ENCODE measurements around the gene TBL1X. TPM values are rescaled to one million over a fixed set of nuclear protein-coding genes. Genes with fewer than 3 reads are reported as not detected.

The TBL1X gene
- 10 to 100 TPM; 16.0 to 21.7 TPM for total RNA-seq
- 10 to 100 TPM in 1 of 2 donors, 1 to 10 TPM in 1; 2.3 to 10.6 TPM for polyA plus RNA-seq
- long read RNA-seq, donor 1, full-length matches to known transcripts = 2 of 2 reads
- long read RNA-seq, donor 1, partial matches to known transcripts = 0 of 2 reads
- long read RNA-seq, donor 1, other reads (novel, unspliced or antisense) = 0 of 2 reads
- long read RNA-seq, donor 2, partial matches to known transcripts = 14 of 14 reads
- long read RNA-seq, donor 2, other reads (novel, unspliced or antisense) = 0 of 14 reads
- long read RNA-seq, donor 3 = 0 reads
- long read RNA-seq, donor 4 = 0 reads
- long read RNA-seq, donor 5, full-length matches to known transcripts = 3 of 3 reads
- long read RNA-seq, donor 5, partial matches to known transcripts = 0 of 3 reads
- long read RNA-seq, donor 5, other reads (novel, unspliced or antisense) = 0 of 3 reads

GRCh38 chrX:9464435-9465371 is at the start of gene TBL1X:
TBL1X (plus strand) TSS chrX:9465058; CDS start chrX:9653587, 188,529 bp downstream.
- ATAC-seq (ENCODE audit: insufficient read depth, low FRiP score) (peak; percentile 28), DNase-seq (peak; percentile 48 to 70 (median 63))
- peak within 1 kb of the TSS; percentile 63 for H3K4me3 ChIP-seq
- H3K36me3 ChIP-seq (ENCODE audit: control insufficient read depth in 4 of 4, insufficient read depth in 4 of 4, low read length in 4 of 4) = no peaks in the 10 kb centered on the region
- TF ChIP-seq, protein P1, sequence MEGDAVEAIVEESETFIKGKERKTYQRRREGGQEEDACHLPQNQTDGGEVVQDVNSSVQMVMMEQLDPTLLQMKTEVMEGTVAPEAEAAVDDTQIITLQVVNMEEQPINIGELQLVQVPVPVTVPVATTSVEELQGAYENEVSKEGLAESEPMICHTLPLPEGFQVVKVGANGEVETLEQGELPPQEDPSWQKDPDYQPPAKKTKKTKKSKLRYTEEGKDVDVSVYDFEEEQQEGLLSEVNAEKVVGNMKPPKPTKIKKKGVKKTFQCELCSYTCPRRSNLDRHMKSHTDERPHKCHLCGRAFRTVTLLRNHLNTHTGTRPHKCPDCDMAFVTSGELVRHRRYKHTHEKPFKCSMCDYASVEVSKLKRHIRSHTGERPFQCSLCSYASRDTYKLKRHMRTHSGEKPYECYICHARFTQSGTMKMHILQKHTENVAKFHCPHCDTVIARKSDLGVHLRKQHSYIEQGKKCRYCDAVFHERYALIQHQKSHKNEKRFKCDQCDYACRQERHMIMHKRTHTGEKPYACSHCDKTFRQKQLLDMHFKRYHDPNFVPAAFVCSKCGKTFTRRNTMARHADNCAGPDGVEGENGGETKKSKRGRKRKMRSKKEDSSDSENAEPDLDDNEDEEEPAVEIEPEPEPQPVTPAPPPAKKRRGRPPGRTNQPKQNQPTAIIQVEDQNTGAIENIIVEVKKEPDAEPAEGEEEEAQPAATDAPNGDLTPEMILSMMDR (IDR thresholded peaks at IDR 0.05; ENCODE audit: control extremely low read depth, extremely low read depth) = no peak
- H3K27ac ChIP-seq (ENCODE audit: low read depth in 1 of 2, low read length in 1 of 2) = peak within 1 kb of the TSS; percentile 68 to 79
- H3K9me3 ChIP-seq (ENCODE audit: control insufficient read depth in 4 of 4, insufficient read depth in 3 of 4, low read length in 3 of 4) = no peaks in the 10 kb centered on the region
- peaks cover 0 to 29% (median 8%) of the 10 kb centered on the region in 5 donors for H3K4me1 ChIP-seq (ENCODE audit: control insufficient read depth in 5 of 5, insufficient read depth in 5 of 5, low read length in 5 of 5)
- no peak within 1 kb of the TSS for H3K9ac ChIP-seq (ENCODE audit: insufficient read depth in 1 of 2, low read length in 2 of 2)
- H3K27me3 ChIP-seq (ENCODE audit: control insufficient read depth in 3 of 3, insufficient read depth in 3 of 3, low read length in 2 of 3) = peaks cover 6 to 26% (median 19%) of the 10 kb centered on the region in 3 donors
- WGBS, 2 donors = 3 to 4% methylated on average over 29 to 99 of the region's 99 CpGs

GRCh38 chrX:9416562-9417348 is 48.1 kb upstream of the TBL1X start:
- Histone ChIP-seq H3K27me3 (ENCODE audit: control insufficient read depth in 3 of 3, insufficient read depth in 3 of 3, low read length in 2 of 3) (peaks cover 0 to 3% (median 0%) of the 10 kb centered on the region in 3 donors), H3K4me3 (no peak overlapping the region), H3K4me1 (ENCODE audit: control insufficient read depth in 5 of 5, insufficient read depth in 5 of 5, low read length in 5 of 5) (peaks cover 0 to 9% (median 0%) of the 10 kb centered on the region in 5 donors), H3K9me3 (ENCODE audit: control insufficient read depth in 4 of 4, insufficient read depth in 3 of 4, low read length in 3 of 4) (peaks cover 0 to 1% (median under 1%) of the 10 kb centered on the region in 4 donors), H3K36me3 (ENCODE audit: control insufficient read depth in 4 of 4, insufficient read depth in 4 of 4, low read length in 4 of 4) (no peaks in the 10 kb centered on the region), H3K9ac (ENCODE audit: insufficient read depth in 1 of 2, low read length in 2 of 2) (no peak overlapping the region), H3K27ac (ENCODE audit: low read depth in 1 of 2, low read length in 1 of 2) (no peak overlapping the region)
- WGBS, 2 donors = 36 to 51% methylated on average over 6 of the region's 6 CpGs
- DNase-seq = peak in 2 of 3 donors; percentile 81 to 83
- TF ChIP-seq, protein P1 (IDR thresholded peaks at IDR 0.05; ENCODE audit: control extremely low read depth, extremely low read depth) = no peak
- no peak for ATAC-seq (ENCODE audit: insufficient read depth, low FRiP score)

GRCh38 chrX:9418262-9418661 is 46.6 kb upstream of the TBL1X start:
- ATAC-seq (ENCODE audit: insufficient read depth, low FRiP score) = no peak
- no peak overlapping the region for H3K27ac ChIP-seq (ENCODE audit: low read depth in 1 of 2, low read length in 1 of 2)
- peaks cover 0 to 3% (median 0%) of the 10 kb centered on the region in 3 donors for H3K27me3 ChIP-seq (ENCODE audit: control insufficient read depth in 3 of 3, insufficient read depth in 3 of 3, low read length in 2 of 3)
- WGBS, 2 donors = 72 to 75% methylated on average over 6 of the region's 6 CpGs
- TF ChIP-seq, protein P1 (IDR thresholded peaks at IDR 0.05; ENCODE audit: control extremely low read depth, extremely low read depth) = no peak
- no peak overlapping the region for H3K4me3 ChIP-seq
- H3K9me3 ChIP-seq (ENCODE audit: control insufficient read depth in 4 of 4, insufficient read depth in 3 of 4, low read length in 3 of 4) = no peaks in the 10 kb centered on the region
- no peak overlapping the region for H3K9ac ChIP-seq (ENCODE audit: insufficient read depth in 1 of 2, low read length in 2 of 2)
- no peaks in the 10 kb centered on the region for H3K36me3 ChIP-seq (ENCODE audit: control insufficient read depth in 4 of 4, insufficient read depth in 4 of 4, low read length in 4 of 4)
- H3K4me1 ChIP-seq (ENCODE audit: control insufficient read depth in 5 of 5, insufficient read depth in 5 of 5, low read length in 5 of 5) = peaks cover 0 to 9% (median 0%) of the 10 kb centered on the region in 5 donors
- no peak for DNase-seq
